ENCODE data around the gene TIGD3.

The TIGD3 gene

DNA sequence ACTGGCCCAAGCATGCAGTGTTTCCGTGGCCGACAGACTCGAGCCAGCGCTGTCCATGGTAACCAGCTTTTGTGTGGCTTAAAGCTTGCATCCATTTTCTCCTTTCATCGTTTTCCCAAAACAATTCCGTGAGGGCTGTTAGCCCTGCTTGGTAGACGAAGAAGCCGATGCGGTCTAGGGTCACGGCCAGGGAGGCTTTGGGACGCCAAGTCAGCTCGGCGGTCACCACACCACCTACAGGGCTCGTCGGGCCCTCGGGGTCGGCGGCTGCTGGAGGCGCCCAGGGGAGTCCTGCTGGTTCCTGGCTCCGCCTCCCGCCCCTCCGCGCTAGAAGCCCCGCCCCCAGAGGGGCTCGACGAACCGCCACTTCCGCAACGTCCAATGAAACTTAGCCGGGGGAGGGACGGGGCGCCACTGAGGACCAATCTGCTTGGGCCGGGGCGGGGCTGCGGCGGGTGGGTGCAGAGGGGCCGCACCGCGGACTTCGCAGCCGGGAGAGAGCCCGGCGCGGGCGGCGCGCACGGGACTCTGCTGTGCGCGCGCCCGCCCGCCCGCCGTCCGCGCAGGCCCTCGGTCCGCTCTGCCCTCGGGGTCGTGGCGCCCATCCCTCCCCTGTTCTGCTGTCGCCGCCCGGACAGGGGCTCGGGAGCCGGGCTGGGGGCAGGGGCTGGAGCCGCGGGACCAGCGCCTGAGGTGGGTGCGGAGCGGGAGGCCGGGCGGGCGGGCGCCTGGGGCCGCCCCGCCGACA, at the start of gene TIGD3:
TSS of gene TIGD3 (plus strand) at position 487 of the 748 bp plus-strand sequence. CDS start 1,058 bp downstream, outside the sequence.
- peak; percentile 89 for DNase-seq

DNA sequence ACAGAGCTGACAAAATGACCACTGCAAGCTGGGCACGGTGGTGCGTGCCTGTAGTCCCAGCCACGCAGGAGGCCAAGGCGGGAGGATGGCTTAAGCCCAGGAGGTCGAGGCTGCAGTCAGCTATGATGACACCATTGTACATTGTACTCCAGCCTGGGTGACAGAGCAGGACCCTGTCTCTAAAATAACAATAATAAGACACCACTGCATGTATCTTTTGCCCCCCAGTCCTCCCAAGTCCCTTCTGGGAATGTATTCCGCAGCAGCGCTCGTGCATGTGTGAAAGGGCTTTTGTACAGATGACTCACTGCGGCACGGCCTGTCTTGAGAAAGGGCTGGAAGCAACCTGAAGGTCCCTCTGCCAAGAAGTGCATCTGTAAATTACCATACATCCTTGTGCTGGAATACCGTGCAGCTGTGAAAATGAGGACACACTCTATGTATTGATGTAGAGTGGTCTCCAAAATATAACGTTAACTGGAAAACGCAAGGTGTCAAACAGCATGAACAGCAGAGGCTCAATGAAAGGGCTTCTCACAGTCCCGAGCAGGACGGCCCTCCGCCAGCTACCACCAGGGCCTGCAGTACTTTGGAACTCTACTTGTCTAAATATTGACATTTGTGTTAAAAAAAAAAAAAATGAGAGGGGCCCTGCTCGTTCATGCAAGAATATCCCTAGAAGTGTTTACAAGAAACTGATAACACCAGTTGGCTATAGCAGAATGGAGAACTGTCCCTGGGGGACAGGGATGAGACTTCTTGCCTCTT, 48.9 kb upstream of the TIGD3 start:
- no peak for DNase-seq

GRCh38 chr11:65307298-65308229, 47.0 kb upstream of the TIGD3 start:
- no peak for DNase-seq

- no peak for DNase-seq
Measured at GRCh38 chr11:65308281-65308891, 46.2 kb upstream of the TIGD3 start.

- DNase-seq, result no peak
Measured at GRCh38 chr11:65309006-65309405, 45.5 kb upstream of the TIGD3 start.

GRCh38 chr11:65310215-65310614, 44.3 kb upstream of the TIGD3 start:
- DNase-seq, result no peak

DNA sequence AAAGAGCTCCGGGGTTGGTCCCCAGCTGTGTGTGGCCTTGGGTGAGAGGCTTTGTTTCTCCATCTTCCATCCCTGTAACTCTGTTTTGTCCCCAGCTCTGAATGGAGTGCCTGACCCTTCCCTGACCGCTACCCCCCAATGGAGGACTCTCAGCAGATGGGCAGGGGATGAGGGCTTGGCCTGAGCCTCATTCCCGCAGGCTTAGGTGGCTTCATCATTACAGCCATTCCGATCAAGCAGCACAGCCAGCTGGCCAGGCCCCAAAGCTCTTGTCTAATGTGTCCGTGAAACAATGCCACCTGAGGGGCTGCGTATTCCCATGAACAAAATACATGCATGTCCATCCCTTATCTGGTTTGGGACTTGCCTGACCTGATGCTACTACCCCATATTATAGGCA, 43.8 kb upstream of the TIGD3 start:
- DNase-seq, result no peak

- DNase-seq, result no peak
Measured at GRCh38 chr11:65311170-65311678, 43.3 kb upstream of the TIGD3 start.

- DNase-seq, result no peak
Measured at GRCh38 chr11:65314501-65315203, 39.9 kb upstream of the TIGD3 start, which contains the start of gene CDC42EP2. Gene CDC42EP2, plus strand, starts transcription at chr11:65314866. Its CDS starts 6,033 bp downstream, at chr11:65320899.

GRCh38 chr11:65315204-65315865, 39.2 kb upstream of the TIGD3 start:
- peak; percentile 62 for DNase-seq

GRCh38 chr11:65315866-65316226, 38.7 kb upstream of the TIGD3 start:
- DNase-seq, result no peak

GRCh38 chr11:65316227-65317024, 38.1 kb upstream of the TIGD3 start:
- DNase-seq, result no peak

- no peak for DNase-seq
Measured at GRCh38 chr11:65317025-65317786, 37.3 kb upstream of the TIGD3 start.

GRCh38 chr11:65320386-65321075, 34.0 kb upstream of the TIGD3 start:
- no peak for DNase-seq

GRCh38 chr11:65321076-65321475, 33.5 kb upstream of the TIGD3 start:
- DNase-seq, result no peak

GRCh38 chr11:65321828-65322485, 32.6 kb upstream of the TIGD3 start:
- no peak for DNase-seq

GRCh38 chr11:65323813-65324212, 30.7 kb upstream of the TIGD3 start:
- DNase-seq, result no peak

DNA sequence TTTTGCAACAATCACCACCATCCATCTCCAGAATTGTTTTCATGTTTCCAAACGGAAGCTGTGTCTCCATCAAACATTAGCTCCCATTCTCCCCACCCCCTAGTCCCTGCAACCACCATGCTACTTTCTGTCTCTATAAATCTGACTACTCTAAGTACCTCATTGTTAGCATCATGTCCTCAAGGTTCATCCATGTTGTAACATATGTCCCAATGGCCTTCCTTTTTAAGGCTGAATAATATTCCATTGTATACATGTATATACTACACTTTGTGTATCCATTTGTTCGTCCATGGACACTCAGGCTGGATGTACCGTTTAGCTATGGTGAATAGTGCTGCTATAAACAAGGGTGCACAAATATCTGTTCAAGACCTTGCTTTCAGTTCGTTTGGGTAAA, 29.1 kb upstream of the TIGD3 start:
- DNase-seq, result no peak

Data from NCI-H1694 treated with DMSO at 0.1 percent for 48 hours (cell line).